CD4-positive, CD25-positive, alpha-beta regulatory T cell (primary cell): ENCODE results near the gene CORO1C. TPM values are rescaled to one million over a fixed set of nuclear protein-coding genes. Genes with fewer than 3 reads are reported as not detected.

Experiments
- ATAC-seq, 2 donors: fragments of 150-1000 bp; cut with Tn5 transposase; one replicate each; pipeline ENCODE4 v1.10.0; 2021; ENCODE audit warnings: low read depth in 2 of 2, moderate number of reproducible peaks in 2 of 2, moderate library complexity in 1 of 2
- DNase-seq, 3 donors: peaks; one replicate each; pipeline versions ENCODE4 v3.0.0 to v3.0.0-alpha.2; 2012 to 2022; ENCODE audit warnings: mixed read lengths in 1 of 3
- H3K27ac ChIP-seq: one replicate; pipeline ENCODE4 v1.7.0; 2013; ENCODE audit warnings: mild to moderate bottlenecking, low read length; ENCODE audit not compliant: insufficient read depth, poor library complexity, severe bottlenecking
- H3K27me3 ChIP-seq: one replicate; pipeline ENCODE4 v1.7.0; 2013; ENCODE audit warnings: low read length; ENCODE audit not compliant: control insufficient read depth, insufficient read depth
- H3K36me3 ChIP-seq: one replicate; pipeline ENCODE4 v1.7.0; 2013; ENCODE audit warnings: mild to moderate bottlenecking, low read length, moderate library complexity; ENCODE audit not compliant: control insufficient read depth, insufficient read depth
- H3K4me1 ChIP-seq: 2 replicates; pipeline ENCODE4 v1.7.0; 2013; ENCODE audit warnings: mild to moderate bottlenecking, low read length; ENCODE audit not compliant: insufficient read depth, control insufficient read depth, poor library complexity, severe bottlenecking
- H3K4me3 ChIP-seq: one replicate; pipeline ENCODE4 v1.7.0; 2013; ENCODE audit warnings: low read depth, mild to moderate bottlenecking, low read length, moderate library complexity
- H3K9me3 ChIP-seq, 2 experiments: 1 replicate in 1 of 2; 2 replicates in 1 of 2; pipeline ENCODE4 v1.7.0; 2013; ENCODE audit warnings: low read length in 2 of 2, mild to moderate bottlenecking in 1 of 2, moderate library complexity in 1 of 2; ENCODE audit not compliant: control insufficient read depth in 2 of 2
- H3K27ac Mint-ChIP-seq, 3 donors: one replicate each; pipeline ENCODE4 v1.8.0; 2020 to 2022; ENCODE audit warnings: mild to moderate bottlenecking in 3 of 3, mixed read lengths in 3 of 3, moderate library complexity in 2 of 3
- H3K27me3 Mint-ChIP-seq: one replicate; pipeline ENCODE4 v1.8.0; 2022; ENCODE audit warnings: mild to moderate bottlenecking, mixed read lengths
- H3K36me3 Mint-ChIP-seq: one replicate; pipeline ENCODE4 v1.8.0; 2020; ENCODE audit warnings: mixed read lengths
- H3K4me1 Mint-ChIP-seq, 4 donors: one replicate each; pipeline ENCODE4 v1.8.0; 2020 to 2022; ENCODE audit warnings: mixed read lengths in 4 of 4, mild to moderate bottlenecking in 1 of 4
- H3K4me3 Mint-ChIP-seq, 4 donors: one replicate each; pipeline ENCODE4 v1.8.0; 2020 to 2022; ENCODE audit warnings: mild to moderate bottlenecking in 4 of 4, mixed read lengths in 4 of 4, moderate library complexity in 3 of 4
- H3K9me3 Mint-ChIP-seq, 7 donors: one replicate each; pipeline ENCODE4 v1.8.0; 2020 to 2022; ENCODE audit warnings: mixed read lengths in 7 of 7, mild to moderate bottlenecking in 3 of 7, moderate library complexity in 2 of 7
- polyA plus RNA-seq, 4 donors: library from polyadenylated mRNA; unstranded; fragments of 300-500 nt; fragmentation: Illumina TruSeq; gene quantifications; one replicate each; pipeline ENCODE4 v1.2.3, GENCODE V29; 2021
- total RNA-seq: library from RNA; stranded (reverse); gene quantifications from one replicate; pipeline ENCODE4 v1.2.3, GENCODE V29; 2022

The CORO1C gene
- total and polyA plus RNA-seq, 5 donors from 2014 or later: 9.4 to 22.8 (median 21.2) TPM

DNA sequence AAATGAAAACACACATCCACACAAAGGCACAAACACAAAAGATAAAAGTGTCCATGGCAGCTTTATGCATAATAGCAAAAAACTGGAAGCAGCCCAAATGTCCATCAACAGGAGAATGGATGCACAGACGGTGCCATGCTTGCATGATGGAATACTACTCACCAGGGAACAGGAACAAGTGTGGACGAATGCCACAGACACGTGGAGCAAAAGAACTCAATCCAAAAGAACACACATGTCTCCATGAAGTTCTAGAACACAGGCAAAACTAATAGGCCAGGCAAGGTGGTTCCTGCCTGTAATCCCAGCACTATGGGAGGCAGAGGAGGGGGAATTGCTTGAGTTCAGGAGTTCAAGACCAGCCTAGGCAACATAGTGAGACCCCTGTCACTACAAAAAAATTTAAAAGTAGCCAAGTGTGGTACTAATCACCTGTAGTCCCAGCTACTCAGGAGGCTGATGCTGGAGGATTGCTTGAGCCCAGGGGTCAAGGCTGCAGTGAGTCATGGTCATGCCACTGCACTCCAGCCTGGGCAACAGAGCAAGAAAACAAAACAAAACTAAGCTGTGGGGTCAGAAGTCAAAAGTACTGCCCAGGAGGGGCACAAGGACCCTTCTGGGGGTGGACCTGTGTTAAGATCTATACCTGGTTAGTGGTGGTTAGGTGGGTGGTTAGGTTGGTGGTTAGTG is 126.2 kb downstream of the CORO1C start:
- Mint-ChIP-seq H3K4me1 (no peaks in the 10 kb centered on the region), H3K27me3 (no peaks in the 10 kb centered on the region), H3K9me3 (no peaks in the 10 kb centered on the region), H3K27ac (peak overlapping the region in 1 of 3 donors; percentile 80), H3K36me3 (no peaks in the 10 kb centered on the region), H3K4me3 (peak overlapping the region in 1 of 4 donors; percentile 39)
- Histone ChIP-seq H3K4me3 (no peak overlapping the region), H3K27me3 (no peaks in the 10 kb centered on the region), H3K27ac (no peak overlapping the region), H3K36me3 (no peaks in the 10 kb centered on the region), H3K4me1 (no peaks in the 10 kb centered on the region), H3K9me3 (no peaks in the 10 kb centered on the region)
- DNase-seq (no peak), ATAC-seq (no peak)

DNA sequence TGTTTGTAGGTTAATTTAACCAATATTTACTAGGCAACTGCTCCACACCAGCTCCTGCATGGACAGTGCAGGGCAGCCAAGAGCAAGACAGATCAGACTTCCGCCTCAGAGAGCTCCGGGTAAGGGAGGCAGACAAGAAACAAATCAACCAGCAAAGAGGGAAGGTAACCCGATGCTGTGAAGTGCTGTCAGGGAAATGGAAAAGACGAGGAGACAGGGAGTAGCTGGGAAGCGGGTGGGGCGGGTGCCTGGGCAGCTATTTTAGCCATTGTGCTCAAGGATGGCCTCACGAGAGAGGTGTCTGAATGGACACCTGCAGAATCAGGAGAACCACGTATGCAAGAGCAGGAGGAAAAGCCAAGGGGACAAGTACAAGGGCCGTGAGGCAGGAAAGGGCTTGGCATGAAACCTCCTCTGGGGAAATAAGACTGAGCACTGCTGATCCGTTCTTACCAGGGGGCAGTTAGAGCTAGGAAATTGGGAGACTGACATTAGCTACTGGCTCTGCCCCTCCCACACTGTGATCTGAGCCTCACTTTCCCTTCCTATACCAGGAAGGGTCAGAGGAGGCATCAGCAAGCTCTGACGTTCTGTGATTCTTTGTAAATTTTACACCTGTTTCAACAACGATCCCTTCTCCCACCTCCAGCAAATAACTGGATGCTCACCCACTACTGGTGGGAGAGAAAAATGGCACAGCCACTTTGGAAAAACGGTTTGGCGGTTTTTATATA is 126.9 kb downstream of the CORO1C start:
- H3K4me3 ChIP-seq: no peak overlapping the region
- H3K27ac ChIP-seq: no peak overlapping the region
- DNase-seq (no peak), ATAC-seq (no peak)
- H3K4me1 ChIP-seq: no peaks in the 10 kb centered on the region
- no peaks in the 10 kb centered on the region for H3K36me3 ChIP-seq
- Mint-ChIP-seq H3K4me1 (no peaks in the 10 kb centered on the region), H3K27ac (peak overlapping the region in 1 of 3 donors; percentile 52), H3K36me3 (no peaks in the 10 kb centered on the region), H3K4me3 (no peak overlapping the region), H3K9me3 (no peaks in the 10 kb centered on the region), H3K27me3 (no peaks in the 10 kb centered on the region)
- H3K27me3 ChIP-seq: no peaks in the 10 kb centered on the region
- H3K9me3 ChIP-seq: no peaks in the 10 kb centered on the region

DNA sequence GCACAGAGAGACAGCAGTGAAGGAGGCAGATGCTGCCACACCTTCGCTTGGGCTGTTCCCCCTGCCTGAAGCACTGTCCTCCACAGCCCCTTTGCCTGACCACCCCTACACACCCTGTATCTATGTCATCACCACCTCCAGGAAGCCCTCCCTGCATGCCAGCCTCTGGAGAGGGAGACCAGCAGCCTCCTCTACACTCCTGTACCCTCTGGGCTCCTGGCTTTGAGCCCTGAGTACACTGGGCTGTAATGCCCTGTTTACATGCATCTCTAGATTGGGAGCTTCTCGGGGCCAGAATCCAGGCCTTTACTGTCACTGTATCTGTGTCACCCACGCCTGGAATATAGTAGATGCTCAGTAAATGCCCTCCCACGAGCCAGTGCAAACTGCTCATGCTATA is 127.6 kb downstream of the CORO1C start:
- DNase-seq: no peak
- no peaks in the 10 kb centered on the region for H3K4me1 Mint-ChIP-seq
- H3K4me3 Mint-ChIP-seq: no peak overlapping the region
- no peaks in the 10 kb centered on the region for H3K27me3 ChIP-seq
- H3K9me3 ChIP-seq: no peaks in the 10 kb centered on the region
- H3K27me3 Mint-ChIP-seq: peaks cover 3% of the 10 kb centered on the region
- peaks cover 0 to 2% (median 0%) of the 10 kb centered on the region in 7 donors for H3K9me3 Mint-ChIP-seq
- no peaks in the 10 kb centered on the region for H3K4me1 ChIP-seq
- no peak overlapping the region for H3K27ac Mint-ChIP-seq
- no peak overlapping the region for H3K27ac ChIP-seq
- ATAC-seq: no peak
- no peaks in the 10 kb centered on the region for H3K36me3 Mint-ChIP-seq
- H3K36me3 ChIP-seq: no peaks in the 10 kb centered on the region
- H3K4me3 ChIP-seq: no peak overlapping the region

DNA sequence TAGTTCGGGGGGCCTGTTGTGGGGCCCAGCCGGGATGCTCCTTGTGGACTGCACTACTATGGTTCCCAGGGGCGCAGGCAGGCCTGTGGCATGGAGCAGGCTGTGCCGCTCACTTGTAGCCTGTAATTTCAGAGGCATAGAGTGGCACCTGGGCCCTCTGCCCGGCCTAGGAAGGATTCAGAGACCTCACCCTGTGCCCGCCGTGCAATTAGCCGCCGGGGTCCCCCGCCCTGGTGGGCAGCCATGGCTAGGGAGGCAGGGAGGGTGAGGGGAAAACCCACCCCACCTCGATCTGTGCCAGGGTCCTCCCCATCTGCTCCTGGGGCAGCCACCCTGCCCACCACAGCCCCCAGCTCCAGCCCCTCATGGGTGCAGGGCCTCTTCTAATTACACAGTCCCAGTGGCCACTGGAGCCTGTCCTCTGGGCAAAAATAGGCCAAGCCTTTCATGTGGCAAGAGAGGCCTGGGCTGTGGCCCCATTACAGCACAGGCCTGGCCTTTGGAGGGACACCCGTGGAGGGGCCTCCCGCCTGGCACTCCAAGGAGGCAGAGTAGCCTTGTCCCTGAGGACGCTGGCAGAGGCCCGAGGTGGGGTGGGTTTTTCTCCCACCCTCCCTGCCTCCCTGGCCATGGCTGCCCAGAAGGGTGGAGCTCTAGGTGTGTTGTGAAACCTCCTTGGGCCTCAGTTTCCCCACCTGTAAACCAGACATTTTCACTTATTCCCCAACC is 128.2 kb downstream of the CORO1C start:
- Histone ChIP-seq H3K4me3 (no peak overlapping the region), H3K4me1 (no peaks in the 10 kb centered on the region), H3K27ac (no peak overlapping the region), H3K27me3 (no peaks in the 10 kb centered on the region), H3K36me3 (no peaks in the 10 kb centered on the region), H3K9me3 (no peaks in the 10 kb centered on the region)
- Mint-ChIP-seq H3K4me3 (no peak overlapping the region), H3K27ac (no peak overlapping the region), H3K4me1 (no peaks in the 10 kb centered on the region), H3K27me3 (peaks cover 6% of the 10 kb centered on the region), H3K36me3 (no peaks in the 10 kb centered on the region), H3K9me3 (peaks cover 0 to 2% (median 0%) of the 10 kb centered on the region in 7 donors)
- no peak for DNase-seq
- ATAC-seq: no peak

DNA sequence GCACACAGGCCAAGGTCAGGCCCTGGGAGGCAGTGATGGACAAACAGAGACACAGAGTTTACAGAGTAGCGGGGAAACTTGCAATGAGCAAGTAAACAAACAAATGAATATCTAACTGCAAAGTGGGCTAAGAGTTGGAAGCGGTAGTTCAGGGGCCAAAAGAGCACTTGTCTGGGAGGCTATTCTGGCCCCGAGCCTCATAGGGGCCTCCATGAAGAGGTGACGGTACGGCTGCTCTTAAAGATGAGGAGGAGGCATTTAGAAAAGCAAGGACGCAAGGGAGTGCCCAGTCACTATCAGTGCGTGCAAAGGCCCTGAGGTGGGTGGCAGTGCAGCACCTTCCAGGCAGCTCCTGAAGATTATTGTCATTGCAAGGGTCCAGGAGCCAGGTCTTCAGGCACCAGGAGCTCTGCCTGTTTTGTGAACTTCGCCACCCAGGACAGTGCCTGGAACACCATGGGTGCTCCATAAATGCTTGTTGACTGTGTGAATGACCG is 129.1 kb downstream of the CORO1C start:
- no peak for DNase-seq
- Mint-ChIP-seq H3K9me3 (peaks cover 0 to 2% (median 0%) of the 10 kb centered on the region in 7 donors), H3K4me1 (no peaks in the 10 kb centered on the region), H3K27ac (peak overlapping the region in 1 of 3 donors; percentile 74), H3K4me3 (no peak overlapping the region), H3K27me3 (peaks cover 14% of the 10 kb centered on the region), H3K36me3 (no peaks in the 10 kb centered on the region)
- ATAC-seq: no peak
- Histone ChIP-seq H3K27ac (no peak overlapping the region), H3K4me1 (no peaks in the 10 kb centered on the region), H3K27me3 (no peaks in the 10 kb centered on the region), H3K4me3 (no peak overlapping the region), H3K36me3 (no peaks in the 10 kb centered on the region), H3K9me3 (no peaks in the 10 kb centered on the region)

DNA sequence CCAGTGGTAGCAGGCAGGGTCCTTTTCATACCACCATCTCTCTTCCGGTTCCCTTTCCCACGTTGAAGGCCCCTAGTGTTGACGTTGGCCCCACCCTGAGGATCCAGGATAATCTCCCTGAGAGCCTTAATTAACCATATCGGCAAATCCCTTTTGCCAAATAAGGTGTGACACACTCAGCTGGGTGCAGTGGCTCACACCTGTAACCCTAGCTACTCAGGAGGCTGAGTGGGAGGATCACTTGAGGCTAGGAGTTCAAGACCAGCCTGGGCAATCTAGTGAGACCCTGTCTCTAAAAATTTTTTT is 130.7 kb downstream of the CORO1C start:
- no peak overlapping the region for H3K4me3 ChIP-seq
- no peak for ATAC-seq
- Mint-ChIP-seq H3K4me1 (no peaks in the 10 kb centered on the region), H3K27me3 (peaks cover 14% of the 10 kb centered on the region), H3K27ac (no peak overlapping the region), H3K36me3 (no peaks in the 10 kb centered on the region), H3K4me3 (no peak overlapping the region), H3K9me3 (peaks cover 0 to 2% (median 0%) of the 10 kb centered on the region in 7 donors)
- H3K27ac ChIP-seq: no peak overlapping the region
- H3K9me3 ChIP-seq: no peaks in the 10 kb centered on the region
- H3K4me1 ChIP-seq: no peaks in the 10 kb centered on the region
- DNase-seq: no peak
- no peaks in the 10 kb centered on the region for H3K27me3 ChIP-seq
- no peaks in the 10 kb centered on the region for H3K36me3 ChIP-seq

DNA sequence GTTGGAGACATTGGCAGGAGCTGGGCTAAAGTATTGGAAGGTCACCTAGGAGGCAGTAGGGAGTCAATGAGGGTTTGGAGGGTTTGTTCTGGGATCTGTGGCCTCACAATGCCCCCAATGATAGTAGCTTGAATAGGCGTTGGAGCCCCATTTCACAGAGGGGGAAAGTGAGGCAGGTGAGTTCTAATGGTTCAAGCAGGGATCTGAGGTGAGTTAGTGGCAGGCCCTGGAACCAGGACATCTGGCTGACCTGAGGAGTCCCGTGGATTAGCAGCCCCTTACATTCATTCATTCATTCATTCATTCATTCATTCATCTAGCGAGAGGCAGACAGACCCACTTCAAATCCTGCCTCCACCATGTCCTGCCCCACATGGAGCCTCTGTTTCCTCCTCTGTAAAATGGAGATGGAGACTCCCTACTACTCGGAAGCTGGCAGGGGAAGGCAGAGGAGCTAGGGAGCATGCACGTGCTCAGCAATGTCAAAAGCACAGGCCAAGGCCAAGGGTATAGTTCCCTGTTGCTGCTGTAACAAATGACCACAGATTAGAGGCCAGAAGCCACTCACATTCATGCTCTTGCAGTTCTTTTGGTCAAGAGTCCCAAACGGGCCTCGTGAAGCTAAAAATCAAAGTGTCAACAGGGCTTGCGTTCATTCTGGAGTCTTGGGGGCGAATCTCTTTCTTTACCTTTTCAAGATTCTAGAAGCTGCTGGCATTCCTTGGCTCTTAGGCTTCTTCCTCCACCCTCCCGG is 131.2 kb downstream of the CORO1C start:
- Mint-ChIP-seq H3K4me1 (no peaks in the 10 kb centered on the region), H3K9me3 (peaks cover 0 to 2% (median 0%) of the 10 kb centered on the region in 7 donors), H3K27me3 (peaks cover 14% of the 10 kb centered on the region), H3K4me3 (no peak overlapping the region), H3K36me3 (no peaks in the 10 kb centered on the region), H3K27ac (no peak overlapping the region)
- Histone ChIP-seq H3K27me3 (no peaks in the 10 kb centered on the region), H3K4me3 (no peak overlapping the region), H3K36me3 (no peaks in the 10 kb centered on the region), H3K4me1 (no peaks in the 10 kb centered on the region), H3K27ac (no peak overlapping the region), H3K9me3 (no peaks in the 10 kb centered on the region)
- no peak for DNase-seq
- ATAC-seq: no peak
